Activated CD4-positive, alpha-beta memory T cell treated with anti-CD3 and anti-CD28 coated beads, Interleukin-2, amount 10 ng/mL, durations not matched to agents 7 days and 5 days (primary cell): ENCODE data around the gene DDI2. TPM values are rescaled to one million over a fixed set of nuclear protein-coding genes. Genes with fewer than 3 reads are reported as not detected.

Source experiments
- CTCF ChIA-PET: fragments of 350-600 bp; sonication (Branson Sonifier 250); formaldehyde crosslinking; loops from one replicate; lab custom pipeline; 2021; ENCODE audit warnings: antibody characterized with exemption, inconsistent platforms; lab: Charles Lee
- POLR2A ChIA-PET: fragments of 350-600 bp; sonication (Branson Sonifier 250); formaldehyde crosslinking; loops from one replicate; lab custom pipeline; 2021; ENCODE audit warnings: antibody characterized with exemption; lab: Charles Lee
- DNase-seq: peaks from one replicate; pipeline ENCODE4 v3.0.0-alpha.2; 2020
- H3K27ac Mint-ChIP-seq: one replicate; pipeline ENCODE4 v1.8.0; 2021; ENCODE audit warnings: mild to moderate bottlenecking, mixed read lengths
- H3K27me3 Mint-ChIP-seq: one replicate; pipeline ENCODE4 v1.8.0; 2021; ENCODE audit warnings: mixed read lengths
- H3K36me3 Mint-ChIP-seq: one replicate; pipeline ENCODE4 v1.8.0; 2021; ENCODE audit warnings: low read depth, mixed read lengths
- H3K4me1 Mint-ChIP-seq: one replicate; pipeline ENCODE4 v1.8.0; 2021; ENCODE audit warnings: mixed read lengths
- H3K4me3 Mint-ChIP-seq: one replicate; pipeline ENCODE4 v1.8.0; 2021; ENCODE audit warnings: mild to moderate bottlenecking, mixed read lengths
- H3K9me3 Mint-ChIP-seq: one replicate; pipeline ENCODE4 v1.8.0; 2021; ENCODE audit warnings: mixed read lengths
- total RNA-seq, 2 experiments: library from RNA; stranded (reverse); gene quantifications; one replicate each; pipeline ENCODE4 v1.2.3, GENCODE V29; 2021

The DDI2 gene
- total RNA-seq, 2 experiments from 2014 or later: 30.5 to 32.7 TPM

DNA sequence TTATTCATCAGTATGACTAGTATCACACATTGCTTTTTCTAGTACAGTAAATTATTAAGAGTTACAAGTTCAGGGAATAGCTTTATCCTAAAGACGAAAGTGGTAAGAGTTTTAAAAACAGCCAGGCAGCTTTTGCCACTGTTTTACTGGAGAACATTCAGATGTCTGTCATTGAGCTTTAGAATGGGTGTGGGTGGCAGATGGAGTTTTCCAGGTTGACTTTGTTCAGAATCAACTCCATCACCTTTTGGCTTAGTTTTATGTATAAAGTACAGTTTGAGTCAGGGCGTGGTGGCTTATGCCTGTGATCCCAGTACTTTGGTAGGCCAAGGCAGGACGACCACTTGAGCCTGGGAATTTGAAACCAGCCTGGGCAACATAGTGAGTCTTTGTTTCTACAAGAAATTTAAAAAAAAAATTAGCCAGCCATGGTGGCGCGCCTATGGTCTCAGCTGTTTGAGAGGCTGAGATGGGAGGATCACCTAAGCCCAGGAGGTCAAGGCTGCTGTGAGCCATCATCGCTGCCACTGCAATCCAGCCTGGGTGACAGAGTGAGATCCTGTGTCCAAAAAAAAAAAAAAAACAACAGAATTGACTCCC is 36.9 kb downstream of the DDI2 start:
- Mint-ChIP-seq H3K9me3 (no peaks in the 10 kb centered on the region), H3K27me3 (no peaks in the 10 kb centered on the region), H3K27ac (no peak overlapping the region), H3K4me1 (peaks cover 5% of the 10 kb centered on the region), H3K36me3 (peaks cover 56% of the 10 kb centered on the region), H3K4me3 (no peak overlapping the region)
- ChIA-PET POLR2A (no interaction called here), CTCF (interaction anchor here (0.7 to 1.2 kb wide), 4 partner anchors 10 to 176 kb away, joined by 3 read pairs; no protein-coding TSS in a partner anchor)
- DNase-seq: no peak

DNA sequence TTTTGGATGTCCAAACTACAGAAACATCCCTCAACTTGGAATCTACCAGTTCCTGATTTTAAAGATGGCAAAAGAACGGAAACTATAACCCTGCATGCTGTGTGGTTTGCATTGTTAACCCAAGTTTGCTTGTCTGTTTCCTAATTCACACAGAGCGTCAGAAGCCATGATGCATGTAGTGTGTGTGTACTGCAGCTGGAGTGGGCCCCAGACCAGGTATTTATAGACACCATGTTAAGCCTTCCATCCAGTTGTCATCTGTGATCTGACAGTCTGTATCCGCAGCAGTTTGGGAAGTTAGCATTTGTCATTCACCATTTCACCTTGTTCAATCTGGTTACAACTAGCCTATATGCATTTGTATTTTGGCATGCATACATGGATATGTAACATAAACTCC is 39.2 kb downstream of the DDI2 start:
- DNase-seq: no peak
- Mint-ChIP-seq H3K27me3 (no peaks in the 10 kb centered on the region), H3K36me3 (peaks cover 65% of the 10 kb centered on the region), H3K27ac (no peak overlapping the region), H3K4me1 (peaks cover 5% of the 10 kb centered on the region), H3K4me3 (no peak overlapping the region), H3K9me3 (no peaks in the 10 kb centered on the region)
- CTCF ChIA-PET: interaction anchor here (1.2 kb wide), 1 partner anchor 34 kb away, joined by 3 read pairs; no protein-coding TSS in a partner anchor
- POLR2A ChIA-PET: no interaction called here

DNA sequence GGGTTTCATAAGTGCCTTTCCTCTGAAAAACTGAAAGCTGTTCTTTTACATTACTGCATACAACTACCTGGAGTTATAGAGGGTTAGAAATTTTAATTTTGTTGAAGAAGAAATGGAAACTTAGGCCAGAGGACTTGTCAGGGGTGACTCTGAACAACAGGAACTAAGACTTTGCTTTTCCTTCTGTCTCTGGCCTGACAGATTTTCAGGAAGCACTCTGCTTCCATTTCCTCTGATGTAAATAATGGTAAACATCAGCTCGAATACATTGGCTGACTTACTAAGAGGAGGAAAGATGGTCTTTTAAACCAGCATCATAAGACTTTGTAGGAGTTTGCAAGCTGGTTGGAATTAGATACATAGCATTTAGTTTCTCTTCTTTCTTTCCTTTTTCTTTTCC is 39.8 kb downstream of the DDI2 start:
- H3K9me3 Mint-ChIP-seq: no peaks in the 10 kb centered on the region
- POLR2A ChIA-PET: no interaction called here
- DNase-seq: no peak
- peaks cover 5% of the 10 kb centered on the region for H3K4me1 Mint-ChIP-seq
- no peak overlapping the region for H3K27ac Mint-ChIP-seq
- H3K27me3 Mint-ChIP-seq: no peaks in the 10 kb centered on the region
- no peak overlapping the region for H3K4me3 Mint-ChIP-seq
- CTCF ChIA-PET: no interaction called here
- H3K36me3 Mint-ChIP-seq: peaks cover 63% of the 10 kb centered on the region

GRCh38 chr1:15660151-15660550 is 42.9 kb downstream of the DDI2 start:
- ChIA-PET CTCF (no interaction called here), POLR2A (no interaction called here)
- H3K4me3 Mint-ChIP-seq: no peak overlapping the region
- DNase-seq: no peak
- no peak overlapping the region for H3K27ac Mint-ChIP-seq
- H3K9me3 Mint-ChIP-seq: no peaks in the 10 kb centered on the region
- H3K27me3 Mint-ChIP-seq: no peaks in the 10 kb centered on the region
- peaks cover 54% of the 10 kb centered on the region for H3K36me3 Mint-ChIP-seq
- peaks cover 5% of the 10 kb centered on the region for H3K4me1 Mint-ChIP-seq

DNA sequence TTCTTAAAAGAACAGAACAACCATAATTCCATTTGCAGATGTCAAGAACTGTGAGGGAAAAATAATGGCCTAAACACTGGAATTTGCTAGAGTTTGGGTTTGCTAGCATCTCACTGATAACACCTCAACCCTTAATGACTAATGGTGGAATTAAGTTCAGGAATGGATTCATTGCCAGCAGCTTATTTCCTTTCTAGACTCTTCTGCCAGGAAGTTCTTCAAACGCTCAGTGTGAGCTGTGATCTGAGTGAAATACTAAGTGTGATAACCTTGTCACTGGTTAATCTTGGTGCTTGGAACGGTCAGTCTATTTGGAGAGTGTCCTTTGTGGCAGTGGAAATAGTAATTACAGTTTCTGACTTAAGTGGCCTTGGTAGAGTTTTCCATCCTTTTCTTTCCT is 45.2 kb downstream of the DDI2 start:
- H3K4me1 Mint-ChIP-seq: no peaks in the 10 kb centered on the region
- H3K27me3 Mint-ChIP-seq: no peaks in the 10 kb centered on the region
- no peak overlapping the region for H3K4me3 Mint-ChIP-seq
- CTCF ChIA-PET: no interaction called here
- no peaks in the 10 kb centered on the region for H3K9me3 Mint-ChIP-seq
- POLR2A ChIA-PET: no interaction called here
- peaks cover 48% of the 10 kb centered on the region for H3K36me3 Mint-ChIP-seq
- no peak overlapping the region for H3K27ac Mint-ChIP-seq
- DNase-seq: no peak

DNA sequence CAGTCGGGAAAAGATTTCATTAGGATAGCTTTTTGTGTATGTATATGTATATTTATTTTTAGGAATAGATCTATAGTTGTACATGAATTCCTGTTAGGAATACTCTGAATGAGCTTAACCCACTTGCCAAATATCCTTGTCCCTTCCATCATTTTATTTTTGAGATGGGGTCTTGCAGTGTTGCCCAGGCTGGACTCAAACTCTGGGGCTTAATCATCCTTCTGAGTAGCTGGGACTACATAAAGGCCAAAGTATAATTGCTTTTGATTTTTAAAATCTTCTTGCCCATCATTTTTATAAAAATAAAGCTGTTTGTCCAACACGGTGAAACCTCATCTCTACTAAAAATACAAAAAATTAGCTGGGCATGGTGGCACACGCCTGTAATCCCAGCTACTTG is 46.7 kb downstream of the DDI2 start:
- peaks cover 1% of the 10 kb centered on the region for H3K4me1 Mint-ChIP-seq
- H3K9me3 Mint-ChIP-seq: no peaks in the 10 kb centered on the region
- H3K36me3 Mint-ChIP-seq: peaks cover 46% of the 10 kb centered on the region
- no peaks in the 10 kb centered on the region for H3K27me3 Mint-ChIP-seq
- ChIA-PET POLR2A (interaction anchor here (0.6 to 0.8 kb wide), 3 partner anchors 13 to 46 kb away, joined by 3 read pairs; no protein-coding TSS in a partner anchor), CTCF (interaction anchor here (0.6 to 1.3 kb wide), 3 partner anchors 8 to 21 kb away, joined by 3 to 5 read pairs (median 3); no protein-coding TSS in a partner anchor)
- no peak overlapping the region for H3K27ac Mint-ChIP-seq
- no peak overlapping the region for H3K4me3 Mint-ChIP-seq
- DNase-seq: no peak

- H3K9me3 Mint-ChIP-seq: no peaks in the 10 kb centered on the region
- no peak for DNase-seq
- peaks cover 1% of the 10 kb centered on the region for H3K4me1 Mint-ChIP-seq
- H3K27ac Mint-ChIP-seq: no peak overlapping the region
- H3K27me3 Mint-ChIP-seq: no peaks in the 10 kb centered on the region
- H3K36me3 Mint-ChIP-seq: peaks cover 17% of the 10 kb centered on the region
- ChIA-PET CTCF (no interaction called here), POLR2A (no interaction called here)
- no peak overlapping the region for H3K4me3 Mint-ChIP-seq
Measured at GRCh38 chr1:15667362-15667761, 50.1 kb downstream of the DDI2 start.

DNA sequence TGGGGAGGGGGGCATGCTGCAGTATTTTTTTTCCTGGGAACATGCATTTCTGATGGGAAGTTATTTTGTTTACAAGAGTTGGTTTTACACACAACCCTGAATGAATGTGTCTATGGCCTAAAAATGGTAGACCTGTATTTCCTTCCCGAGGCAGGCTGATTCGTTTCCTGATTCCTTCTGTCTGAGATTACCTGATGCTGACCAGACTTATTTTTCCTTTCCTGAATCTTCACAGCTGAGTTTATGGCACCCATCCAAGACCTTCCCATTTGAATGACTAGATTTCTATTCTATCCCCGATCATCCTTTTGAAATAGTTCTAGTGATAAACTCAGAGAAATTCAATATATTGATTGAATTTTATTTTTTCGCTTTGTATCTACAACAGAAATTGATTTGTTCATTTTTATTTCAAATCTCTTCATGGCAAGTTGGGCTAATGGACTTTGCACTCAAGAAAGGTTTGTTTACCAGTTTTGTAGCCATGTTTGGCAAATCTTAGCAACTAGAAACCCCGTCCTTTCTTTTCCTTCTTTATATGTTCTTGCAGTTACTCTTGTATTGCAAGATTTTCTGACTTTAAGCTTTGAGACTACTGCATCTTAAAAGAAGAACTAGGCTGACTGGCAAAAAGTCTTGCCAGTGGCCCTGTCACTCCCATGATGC is 51.0 kb downstream of the DDI2 start:
- no peaks in the 10 kb centered on the region for H3K9me3 Mint-ChIP-seq
- ChIA-PET POLR2A (no interaction called here), CTCF (no interaction called here)
- no peak overlapping the region for H3K27ac Mint-ChIP-seq
- DNase-seq: no peak
- peaks cover 1% of the 10 kb centered on the region for H3K4me1 Mint-ChIP-seq
- H3K27me3 Mint-ChIP-seq: no peaks in the 10 kb centered on the region
- H3K36me3 Mint-ChIP-seq: peaks cover 14% of the 10 kb centered on the region
- no peak overlapping the region for H3K4me3 Mint-ChIP-seq

- Mint-ChIP-seq H3K27ac (no peak overlapping the region), H3K4me1 (peaks cover 1% of the 10 kb centered on the region), H3K4me3 (no peak overlapping the region), H3K9me3 (no peaks in the 10 kb centered on the region), H3K27me3 (no peaks in the 10 kb centered on the region), H3K36me3 (peaks cover 14% of the 10 kb centered on the region)
- DNase-seq: no peak
- CTCF ChIA-PET: no interaction called here
- POLR2A ChIA-PET: interaction anchor here (1.3 kb wide), 1 partner anchor 16 kb away, joined by 5 read pairs; no protein-coding TSS in a partner anchor
Measured at GRCh38 chr1:15669074-15669473, 51.8 kb downstream of the DDI2 start.

GRCh38 chr1:15669864-15670263 is 52.6 kb downstream of the DDI2 start:
- H3K36me3 Mint-ChIP-seq: peaks cover 14% of the 10 kb centered on the region
- DNase-seq: no peak
- POLR2A ChIA-PET: interaction anchor here (1.3 kb wide), 1 partner anchor 15 kb away, joined by 5 read pairs; no protein-coding TSS in a partner anchor

DNA sequence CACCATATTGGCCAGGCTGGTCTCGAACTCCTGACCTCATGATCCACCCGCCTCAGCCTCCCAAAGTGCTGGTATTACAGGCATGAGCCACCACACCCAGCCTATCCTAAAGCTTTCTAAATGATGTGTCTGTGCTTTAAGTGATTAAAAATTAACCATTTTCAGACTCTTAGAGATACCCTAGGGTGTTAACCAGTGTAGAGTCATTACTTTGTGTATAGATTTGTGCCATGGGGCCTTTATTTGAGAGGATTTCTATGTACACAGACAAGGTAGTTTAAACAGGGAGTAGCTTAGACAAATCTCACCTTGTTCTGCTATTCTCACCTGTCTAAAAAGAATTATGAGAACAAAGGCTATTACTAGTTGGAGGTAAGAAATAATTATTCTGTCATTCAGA is 54.2 kb downstream of the DDI2 start:
- no peak for DNase-seq
- Mint-ChIP-seq H3K4me3 (no peak overlapping the region), H3K27ac (no peak overlapping the region), H3K9me3 (no peaks in the 10 kb centered on the region), H3K4me1 (peaks cover 1% of the 10 kb centered on the region), H3K36me3 (peaks cover 9% of the 10 kb centered on the region), H3K27me3 (no peaks in the 10 kb centered on the region)
- ChIA-PET CTCF (no interaction called here), POLR2A (interaction anchor here (1.1 to 1.7 kb wide), 2 partner anchors 14 to 35 kb away, joined by 3 to 4 read pairs; no protein-coding TSS in a partner anchor)

More at GRCh38 chr1:15669864-15670263, 52.6 kb downstream of the DDI2 start:
- Mint-ChIP-seq H3K9me3 (no peaks in the 10 kb centered on the region), H3K27ac (no peak overlapping the region), H3K4me1 (peaks cover 1% of the 10 kb centered on the region), H3K27me3 (no peaks in the 10 kb centered on the region), H3K4me3 (no peak overlapping the region)
- CTCF ChIA-PET: no interaction called here

DNA sequence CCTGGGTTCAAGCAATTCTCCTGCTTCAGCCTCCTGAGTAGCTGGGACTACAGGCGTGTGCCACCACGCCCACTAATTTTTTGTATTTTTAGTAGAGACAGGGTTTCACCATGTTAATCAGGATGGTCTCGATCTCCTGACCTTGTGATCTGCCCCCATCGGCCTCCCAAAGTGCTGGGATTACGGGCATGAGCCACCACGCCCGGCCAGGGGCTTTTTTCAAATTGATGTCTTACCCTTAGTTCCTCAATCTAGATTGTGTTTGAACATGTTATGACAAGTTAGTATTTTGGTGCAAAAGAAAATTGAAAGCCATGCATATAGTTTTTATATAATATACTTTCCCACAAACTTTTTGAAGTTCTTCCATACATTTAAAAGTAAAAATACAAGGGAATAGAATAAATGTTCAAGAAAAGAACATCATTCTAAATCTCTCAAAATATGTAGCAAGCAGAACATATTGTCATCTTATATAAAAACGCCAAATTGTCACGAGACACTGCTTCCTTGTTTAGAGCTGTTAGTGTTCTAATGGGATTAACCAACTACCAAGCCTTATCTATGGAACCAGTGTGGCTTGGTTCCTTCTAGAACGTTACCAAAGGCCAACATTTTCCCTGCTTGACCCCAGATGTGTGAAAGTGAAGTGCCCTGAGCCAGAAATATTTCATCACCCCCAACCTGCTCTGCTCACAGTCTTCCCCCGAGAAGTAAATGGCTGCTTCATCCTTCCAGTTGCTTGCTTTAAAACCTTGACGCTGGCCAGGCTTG is 57.3 kb downstream of the DDI2 start:
- Mint-ChIP-seq H3K4me3 (no peak overlapping the region), H3K4me1 (peaks cover 3% of the 10 kb centered on the region), H3K27me3 (no peaks in the 10 kb centered on the region), H3K36me3 (no peaks in the 10 kb centered on the region), H3K27ac (no peak overlapping the region), H3K9me3 (no peaks in the 10 kb centered on the region)
- ChIA-PET POLR2A (no interaction called here), CTCF (no interaction called here)
- DNase-seq: no peak

- Mint-ChIP-seq H3K27ac (no peak overlapping the region), H3K4me1 (peaks cover 8% of the 10 kb centered on the region), H3K4me3 (no peak overlapping the region), H3K27me3 (no peaks in the 10 kb centered on the region), H3K36me3 (no peaks in the 10 kb centered on the region), H3K9me3 (no peaks in the 10 kb centered on the region)
- ChIA-PET POLR2A (interaction anchor here (0.6 kb wide), 1 partner anchor 9 kb away, joined by 4 read pairs; no protein-coding TSS in a partner anchor), CTCF (no interaction called here)
- no peak for DNase-seq
Measured at GRCh38 chr1:15676010-15676409, 58.8 kb downstream of the DDI2 start.
